Dendritic cell treated with granulocyte-macrophage colony-stimulating factor and Interleukin-4, amounts not matched to agents 40 ng/mL and 50 ng/mL, for 4 days (primary cell): ENCODE results near the gene PFAS.

Experiments
- H3K27ac Mint-ChIP-seq: one replicate; pipeline ENCODE4 v1.8.0; 2022; ENCODE audit warnings: mild to moderate bottlenecking, mixed read lengths
- H3K27me3 Mint-ChIP-seq: one replicate; pipeline ENCODE4 v1.8.0; 2022; ENCODE audit warnings: mild to moderate bottlenecking, mixed read lengths
- H3K36me3 Mint-ChIP-seq: one replicate; pipeline ENCODE4 v1.8.0; 2022; ENCODE audit warnings: low read depth, mixed read lengths
- H3K4me1 Mint-ChIP-seq: one replicate; pipeline ENCODE4 v1.8.0; 2022; ENCODE audit warnings: low read depth, mixed read lengths
- H3K4me3 Mint-ChIP-seq: one replicate; pipeline ENCODE4 v1.8.0; 2022; ENCODE audit warnings: mild to moderate bottlenecking, moderate library complexity, mixed read lengths
- H3K9me3 Mint-ChIP-seq: one replicate; pipeline ENCODE4 v1.8.0; 2022; ENCODE audit warnings: mixed read lengths
- intact Hi-C: fragments of 100-400 bp; cut with micrococcal nuclease; formaldehyde crosslinking; loops from one replicate; pipeline ENCODE4 v1.15.0; 2022

PFAS gene

DNA sequence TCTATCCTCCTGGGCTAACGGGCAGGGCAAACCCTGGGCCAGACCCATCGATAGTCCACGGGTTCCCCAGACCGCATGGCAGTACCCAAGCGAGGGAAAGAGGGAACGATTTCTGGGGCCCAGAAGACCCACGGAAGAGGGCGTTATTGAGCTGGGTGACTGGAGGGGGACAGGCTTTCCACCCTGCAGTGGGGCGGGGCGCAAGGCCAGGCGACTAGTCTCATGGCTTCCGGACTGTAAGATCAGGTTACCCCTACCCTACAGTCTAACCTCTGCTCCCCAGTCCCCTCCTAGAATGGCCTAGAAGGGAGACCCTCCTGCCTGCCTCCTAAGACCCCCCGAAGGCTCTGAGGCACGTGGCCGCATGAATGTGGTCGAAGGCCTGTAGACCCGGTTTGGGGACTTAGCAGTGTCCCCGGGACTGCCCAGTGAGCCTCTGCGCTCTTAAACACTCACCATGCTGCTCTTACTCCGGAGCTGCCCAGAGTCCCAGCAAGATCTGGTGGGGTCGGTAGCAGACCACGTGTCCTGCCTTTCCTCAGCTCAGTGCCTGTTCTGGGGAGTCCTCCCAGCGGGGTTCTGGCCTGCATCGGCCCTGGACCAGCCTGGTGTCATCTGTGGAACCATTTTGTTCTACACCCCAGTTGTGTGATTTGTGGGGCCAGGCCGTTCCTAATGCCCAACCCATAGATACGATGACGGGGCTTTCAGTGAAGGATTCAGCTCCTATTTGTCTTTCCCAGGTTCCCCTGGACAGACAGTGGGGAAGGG lies 25.5 kb upstream of the PFAS start:
- peaks cover 63% of the 10 kb centered on the region for H3K4me1 Mint-ChIP-seq
- peak overlapping the region; percentile 89 for H3K4me3 Mint-ChIP-seq
- H3K27ac Mint-ChIP-seq: peak overlapping the region; percentile 99
- H3K27me3 Mint-ChIP-seq: no peaks in the 10 kb centered on the region
- intact Hi-C loops: loop anchor here (1.0 to 5.0 kb wide), 3 partner anchors 24 to 86 kb away; partner anchors contain the start of gene SLC25A35
- no peaks in the 10 kb centered on the region for H3K9me3 Mint-ChIP-seq
- peaks cover 78% of the 10 kb centered on the region for H3K36me3 Mint-ChIP-seq

DNA sequence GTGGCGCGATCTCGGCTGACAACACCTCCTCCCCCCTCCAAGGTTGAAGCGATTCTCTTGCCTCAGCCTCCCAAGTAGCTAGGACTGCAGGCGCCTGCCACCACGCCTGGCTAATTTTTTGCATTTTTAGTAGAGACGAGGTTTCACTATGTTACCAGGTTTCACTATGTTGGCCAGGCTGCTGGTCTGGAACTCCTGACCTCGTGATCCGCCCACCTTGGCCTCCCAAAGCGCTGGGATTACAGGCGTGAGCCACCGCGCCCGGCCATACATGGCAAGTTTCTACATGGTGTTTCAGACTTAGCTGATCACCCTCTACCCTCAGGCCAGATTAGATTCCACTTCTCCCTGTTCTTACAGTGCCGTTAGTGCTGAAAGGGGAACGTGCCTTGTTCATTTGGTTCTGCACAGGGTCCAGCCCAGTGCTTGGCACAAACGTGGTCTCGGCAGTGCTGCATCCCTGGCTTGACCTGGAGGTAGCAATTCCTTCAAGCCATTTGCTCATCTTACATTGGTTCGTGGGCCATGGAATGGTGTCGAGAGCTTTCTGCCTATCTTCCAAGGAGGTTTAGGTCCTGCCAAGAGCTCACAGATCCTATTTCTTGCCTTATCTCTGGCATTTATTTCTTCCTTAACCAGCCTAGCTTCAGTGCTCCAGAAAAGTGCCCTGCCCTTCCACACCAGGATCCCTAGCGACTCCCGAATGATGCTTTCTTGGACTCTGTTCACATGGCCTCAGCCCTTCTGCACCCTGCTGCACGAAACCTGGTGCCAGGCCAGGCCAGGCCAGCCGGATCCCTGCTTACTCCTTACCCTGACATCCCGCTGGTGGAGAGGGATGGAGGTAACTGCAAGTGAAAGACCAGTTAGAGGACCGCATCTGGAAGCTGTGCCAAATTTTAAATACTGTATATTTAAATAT lies 23.9 kb upstream of the PFAS start:
- intact Hi-C loops: loop anchor here (5.0 kb wide), 1 partner anchor 88 kb away; no protein-coding TSS in a partner anchor
- Mint-ChIP-seq H3K4me3 (no peak overlapping the region), H3K9me3 (no peaks in the 10 kb centered on the region), H3K4me1 (peaks cover 58% of the 10 kb centered on the region), H3K27me3 (no peaks in the 10 kb centered on the region), H3K36me3 (peaks cover 84% of the 10 kb centered on the region), H3K27ac (peak overlapping the region; percentile 99)

DNA sequence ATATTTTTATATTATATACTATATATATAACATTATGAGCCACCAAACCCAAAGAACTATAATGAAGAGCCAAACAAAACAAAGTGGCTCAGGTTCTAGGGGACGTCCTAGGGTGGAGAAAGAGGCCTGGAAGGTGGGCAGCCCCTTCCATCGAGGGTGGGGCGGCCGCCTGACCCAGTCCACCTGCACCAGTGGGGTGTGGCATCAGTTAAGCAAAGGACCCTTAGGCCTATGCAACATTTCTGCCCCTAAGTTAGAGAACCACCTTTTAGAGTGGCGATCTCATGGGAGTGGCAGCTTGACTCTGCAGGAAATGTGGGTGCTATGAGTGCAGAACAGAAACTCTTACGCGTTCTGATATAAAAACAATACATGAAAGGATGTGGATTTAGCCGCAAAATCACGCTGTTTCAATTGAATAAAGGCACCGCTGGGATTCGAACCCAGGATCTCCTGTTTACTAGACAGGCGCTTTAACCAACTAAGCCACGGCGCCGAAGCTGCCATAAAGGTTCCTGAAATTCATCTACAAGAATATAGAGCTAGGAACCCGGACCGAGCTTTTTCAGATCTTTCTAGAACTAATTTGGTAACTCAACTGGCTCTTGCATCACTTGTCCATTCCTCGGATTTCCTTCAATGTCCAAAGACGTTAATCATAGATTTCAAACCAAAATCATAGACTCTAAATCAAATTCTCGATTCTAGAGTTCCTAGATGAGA lies 23.1 kb upstream of the PFAS start:
- Mint-ChIP-seq H3K4me1 (peaks cover 53% of the 10 kb centered on the region), H3K36me3 (peaks cover 86% of the 10 kb centered on the region), H3K9me3 (no peaks in the 10 kb centered on the region), H3K4me3 (peak overlapping the region; percentile 67), H3K27ac (peak overlapping the region; percentile 61), H3K27me3 (no peaks in the 10 kb centered on the region)
- intact Hi-C loops: no loop called here

GRCh38 chr17:8226536-8227237 lies 22.4 kb upstream of the PFAS start:
- H3K4me3 Mint-ChIP-seq: peak overlapping the region; percentile 67
- H3K27ac Mint-ChIP-seq: peak overlapping the region; percentile 61
- H3K27me3 Mint-ChIP-seq: no peaks in the 10 kb centered on the region
- intact Hi-C loops: no loop called here
- H3K36me3 Mint-ChIP-seq: peaks cover 86% of the 10 kb centered on the region
- H3K9me3 Mint-ChIP-seq: no peaks in the 10 kb centered on the region
- H3K4me1 Mint-ChIP-seq: peaks cover 57% of the 10 kb centered on the region

DNA sequence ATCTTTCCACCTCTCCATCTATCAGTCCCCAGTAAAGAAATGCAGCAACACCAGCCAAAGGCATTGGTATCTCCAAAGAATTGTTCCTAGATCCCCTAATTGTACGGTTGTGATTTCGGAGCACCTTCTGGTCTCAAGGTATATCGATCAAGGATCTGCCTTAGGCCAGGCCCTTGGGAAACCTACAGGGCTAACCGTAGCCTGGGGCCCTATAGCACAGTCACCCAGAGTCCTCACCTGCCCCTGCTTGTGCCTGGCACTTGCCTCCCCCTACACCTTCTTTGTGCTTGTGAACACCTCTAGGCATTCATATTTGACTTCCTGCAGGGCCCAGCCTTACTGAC lies 21.9 kb upstream of the PFAS start:
- intact Hi-C loops: no loop called here
- Mint-ChIP-seq H3K9me3 (no peaks in the 10 kb centered on the region), H3K4me3 (no peak overlapping the region), H3K27me3 (no peaks in the 10 kb centered on the region), H3K36me3 (peaks cover 86% of the 10 kb centered on the region), H3K27ac (peak overlapping the region; percentile 61), H3K4me1 (peaks cover 55% of the 10 kb centered on the region)

DNA sequence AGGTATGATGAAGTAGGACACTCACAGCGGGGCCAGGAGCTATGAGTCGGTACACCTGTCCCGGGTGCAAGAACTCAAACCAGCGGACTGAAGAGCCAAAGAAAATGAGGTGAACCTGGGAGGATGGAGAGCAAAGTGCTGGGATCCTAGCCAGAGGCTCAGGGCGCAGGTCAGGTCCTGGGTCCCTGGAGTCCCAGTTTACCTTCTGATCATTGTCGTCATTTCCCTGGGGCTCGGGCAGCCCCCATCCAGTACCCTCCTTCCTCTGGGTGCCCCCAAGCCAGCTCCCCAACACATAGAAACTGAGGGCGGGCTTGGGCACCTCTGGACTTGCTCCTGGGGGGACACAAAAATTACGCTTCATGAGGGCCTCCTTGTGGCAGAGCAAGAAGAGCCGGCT lies 17.4 kb upstream of the PFAS start:
- Mint-ChIP-seq H3K4me1 (peaks cover 45% of the 10 kb centered on the region), H3K36me3 (peaks cover 100% of the 10 kb centered on the region), H3K27ac (no peak overlapping the region), H3K27me3 (no peaks in the 10 kb centered on the region), H3K9me3 (no peaks in the 10 kb centered on the region), H3K4me3 (no peak overlapping the region)
- intact Hi-C loops: no loop called here

GRCh38 chr17:8234361-8235270 lies 14.5 kb upstream of the PFAS start:
- Mint-ChIP-seq H3K9me3 (no peaks in the 10 kb centered on the region), H3K36me3 (peaks cover 100% of the 10 kb centered on the region), H3K27me3 (no peaks in the 10 kb centered on the region), H3K27ac (peak overlapping the region; percentile 50), H3K4me3 (no peak overlapping the region), H3K4me1 (peaks cover 34% of the 10 kb centered on the region)
- intact Hi-C loops: no loop called here

GRCh38 chr17:8235676-8236075 lies 13.4 kb upstream of the PFAS start:
- Mint-ChIP-seq H3K9me3 (no peaks in the 10 kb centered on the region), H3K4me1 (peaks cover 34% of the 10 kb centered on the region), H3K27me3 (no peaks in the 10 kb centered on the region), H3K36me3 (peaks cover 100% of the 10 kb centered on the region), H3K4me3 (no peak overlapping the region), H3K27ac (no peak overlapping the region)
- intact Hi-C loops: no loop called here

- peaks cover 96% of the 10 kb centered on the region for H3K36me3 Mint-ChIP-seq
- intact Hi-C loops: no loop called here
- no peaks in the 10 kb centered on the region for H3K27me3 Mint-ChIP-seq
- no peak overlapping the region for H3K4me3 Mint-ChIP-seq
- H3K9me3 Mint-ChIP-seq: no peaks in the 10 kb centered on the region
- H3K4me1 Mint-ChIP-seq: peaks cover 26% of the 10 kb centered on the region
- H3K27ac Mint-ChIP-seq: no peak overlapping the region
These were observed 11.9 kb upstream of the PFAS start for GRCh38 chr17:8237175-8237574.

DNA sequence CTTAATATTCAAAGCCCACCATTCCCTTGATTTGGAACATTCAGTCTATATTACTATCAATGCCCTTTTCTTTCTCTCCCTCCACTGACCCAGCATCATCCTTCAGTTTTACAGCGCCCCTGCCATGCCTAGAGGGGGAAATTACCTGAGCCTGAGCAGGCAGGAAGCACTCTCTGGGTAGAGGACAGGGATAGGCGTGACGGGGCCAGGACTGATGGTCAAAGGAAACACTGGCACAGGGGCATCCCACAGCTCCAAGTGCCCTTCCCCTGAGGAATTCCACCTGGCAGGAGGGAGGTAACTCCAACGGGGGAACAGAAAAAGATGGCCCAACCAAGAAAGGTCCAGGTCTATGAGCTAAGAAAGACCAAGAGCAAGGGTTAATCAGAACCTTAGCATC lies 11.2 kb upstream of the PFAS start:
- intact Hi-C loops: no loop called here
- Mint-ChIP-seq H3K4me1 (peaks cover 24% of the 10 kb centered on the region), H3K9me3 (no peaks in the 10 kb centered on the region), H3K4me3 (no peak overlapping the region), H3K27me3 (no peaks in the 10 kb centered on the region), H3K27ac (no peak overlapping the region), H3K36me3 (peaks cover 95% of the 10 kb centered on the region)

DNA sequence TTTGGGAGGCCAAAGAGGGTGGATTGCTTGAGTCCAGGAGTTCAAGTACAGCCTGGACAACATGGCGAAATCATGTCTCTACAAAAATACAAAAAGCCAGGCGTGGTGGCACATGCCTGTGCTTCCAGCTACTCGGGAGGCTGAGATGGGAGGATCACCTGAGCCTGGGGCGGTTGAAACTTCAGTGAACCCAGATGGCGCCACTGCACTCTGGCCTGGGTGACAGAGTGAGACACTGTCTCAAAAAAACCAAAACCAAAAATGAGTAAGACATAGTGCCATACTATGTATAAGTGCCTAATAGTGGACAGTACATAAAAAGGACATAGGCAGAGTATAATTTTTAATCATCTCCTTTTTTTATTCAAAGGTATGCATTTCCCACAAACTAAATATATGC lies 5.3 kb upstream of the PFAS start:
- Mint-ChIP-seq H3K4me1 (peaks cover 17% of the 10 kb centered on the region), H3K27me3 (no peaks in the 10 kb centered on the region), H3K27ac (no peak overlapping the region), H3K9me3 (no peaks in the 10 kb centered on the region), H3K4me3 (no peak overlapping the region), H3K36me3 (peaks cover 71% of the 10 kb centered on the region)
- intact Hi-C loops: no loop called here

DNA sequence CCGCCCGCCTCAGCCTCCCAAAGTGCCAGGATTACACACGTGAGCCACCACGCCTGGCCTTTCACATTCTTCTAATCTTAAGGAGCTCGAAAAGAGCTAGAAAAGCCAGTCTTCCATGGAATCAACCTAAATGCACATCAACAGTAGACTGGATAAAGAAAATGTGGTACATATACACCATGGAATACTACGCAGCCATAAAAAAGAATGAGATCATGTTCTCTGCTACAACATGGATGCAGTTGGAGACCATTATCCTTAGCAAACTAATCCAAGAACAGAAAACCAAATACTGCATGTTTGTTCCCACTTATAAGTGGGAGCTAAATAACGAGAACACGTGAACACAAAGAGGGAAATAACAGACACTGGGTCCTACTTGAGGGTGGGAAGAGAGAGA lies 4.3 kb upstream of the PFAS start:
- Mint-ChIP-seq H3K27me3 (no peaks in the 10 kb centered on the region), H3K9me3 (no peaks in the 10 kb centered on the region), H3K4me1 (peaks cover 22% of the 10 kb centered on the region), H3K36me3 (peaks cover 61% of the 10 kb centered on the region), H3K4me3 (no peak overlapping the region), H3K27ac (no peak overlapping the region)
- intact Hi-C loops: loop anchor here (5.0 kb wide), 1 partner anchor 133 kb away; the partner anchor contains the start of gene KRABD2
